Right lobe of liver (tissue), 4 donors: ENCODE measurements around the gene HCRT.

Source experiments
- POLR2A ChIP-seq: fragments of 450-650 bp; IDR thresholded peaks from one replicate; pipeline ENCODE4 v1.6.1; 2017; ENCODE audit warnings: antibody characterized with exemption, mild to moderate bottlenecking
- TF ChIP-seq, protein P1 (sequence below), 4 donors: fragments of 200-600 bp in 3 of 4; fragments of 450-650 bp in 1 of 4; IDR thresholded peaks; one replicate each; pipeline versions ENCODE4 v1.5.1 to v1.8.0; 2016 to 2022; ENCODE audit warnings: antibody characterized with exemption in 4 of 4, mild to moderate bottlenecking in 2 of 4
- donor health status: DM: no; HTN: no; CAD: no.
- donor health status: DM: no; HTN: no; CAD: no.
- donor health status: DM: no; HTN: yes; CAD: no.

- TF ChIP-seq, protein P1, sequence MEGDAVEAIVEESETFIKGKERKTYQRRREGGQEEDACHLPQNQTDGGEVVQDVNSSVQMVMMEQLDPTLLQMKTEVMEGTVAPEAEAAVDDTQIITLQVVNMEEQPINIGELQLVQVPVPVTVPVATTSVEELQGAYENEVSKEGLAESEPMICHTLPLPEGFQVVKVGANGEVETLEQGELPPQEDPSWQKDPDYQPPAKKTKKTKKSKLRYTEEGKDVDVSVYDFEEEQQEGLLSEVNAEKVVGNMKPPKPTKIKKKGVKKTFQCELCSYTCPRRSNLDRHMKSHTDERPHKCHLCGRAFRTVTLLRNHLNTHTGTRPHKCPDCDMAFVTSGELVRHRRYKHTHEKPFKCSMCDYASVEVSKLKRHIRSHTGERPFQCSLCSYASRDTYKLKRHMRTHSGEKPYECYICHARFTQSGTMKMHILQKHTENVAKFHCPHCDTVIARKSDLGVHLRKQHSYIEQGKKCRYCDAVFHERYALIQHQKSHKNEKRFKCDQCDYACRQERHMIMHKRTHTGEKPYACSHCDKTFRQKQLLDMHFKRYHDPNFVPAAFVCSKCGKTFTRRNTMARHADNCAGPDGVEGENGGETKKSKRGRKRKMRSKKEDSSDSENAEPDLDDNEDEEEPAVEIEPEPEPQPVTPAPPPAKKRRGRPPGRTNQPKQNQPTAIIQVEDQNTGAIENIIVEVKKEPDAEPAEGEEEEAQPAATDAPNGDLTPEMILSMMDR (IDR thresholded peaks at IDR 0.05) = no peak
- TF ChIP-seq POLR2A = no peak
Observed at GRCh38 chr17:42233994-42234393, 48.7 kb upstream of the HCRT start.
